Osteoblast (primary cell): Measurements from ENCODE around the gene CAVIN1. TPM values are rescaled to one million over a fixed set of nuclear protein-coding genes. Genes with fewer than 3 reads are reported as not detected.
A peak's percentile ranks its signal among the peaks of the same experiment; 100 is the strongest.
"Not testable (repeated sequence)": the region's sequence is repeated elsewhere in the genome, so short reads cannot be mapped to it uniquely, and the experiment has no call there.

ENCODE experiments used
- DNase-seq: peaks from one replicate; pipeline ENCODE4 v3.0.0; 2011; ENCODE audit warnings: low spot score, mixed read lengths; ENCODE audit not compliant: insufficient read length; ENCODE audit errors: missing footprints
- H2AFZ ChIP-seq: 2 replicates; pipeline ENCODE4 v1.6.0; 2011; ENCODE audit warnings: mild to moderate bottlenecking, low read length
- H3K27ac ChIP-seq: 2 replicates; pipeline ENCODE4 v1.5.1; 2011; ENCODE audit warnings: mild to moderate bottlenecking, low read depth, low read length, moderate library complexity
- H3K27me3 ChIP-seq: 2 replicates; pipeline ENCODE4 v1.6.0; 2012; ENCODE audit warnings: mild to moderate bottlenecking, control low read depth, inconsistent platforms, low read length, moderate library complexity; ENCODE audit not compliant: insufficient read depth
- H3K36me3 ChIP-seq: 2 replicates; pipeline ENCODE4 v1.5.1; 2011; ENCODE audit warnings: mild to moderate bottlenecking, low read length, control low read depth, moderate library complexity; ENCODE audit not compliant: insufficient read depth
- H3K4me1 ChIP-seq: 2 replicates; pipeline ENCODE4 v1.5.1; 2011; ENCODE audit warnings: mild to moderate bottlenecking, low read length, control low read depth, moderate library complexity; ENCODE audit not compliant: insufficient read depth
- H3K4me2 ChIP-seq: 2 replicates; pipeline ENCODE4 v1.6.0; 2011; ENCODE audit warnings: mild to moderate bottlenecking, low read length; ENCODE audit not compliant: insufficient read depth
- H3K4me3 ChIP-seq: fragments of 200-600 bp; sonication (generic); 3 replicates; pipeline ENCODE4 v1.5.1; 2012; ENCODE audit warnings: mild to moderate bottlenecking, low read length, inconsistent platforms; ENCODE audit not compliant: insufficient read depth
- H3K79me2 ChIP-seq: 2 replicates; pipeline ENCODE4 v1.6.0; 2012; ENCODE audit warnings: mild to moderate bottlenecking, low read length, control low read depth, inconsistent platforms; ENCODE audit not compliant: insufficient read depth
- H3K9me3 ChIP-seq: 2 replicates; pipeline ENCODE4 v1.5.1; 2011; ENCODE audit warnings: low read depth, low read length, control low read depth
- H4K20me1 ChIP-seq: 2 replicates; pipeline ENCODE4 v1.6.0; 2012; ENCODE audit warnings: mild to moderate bottlenecking, low read length, control low read depth; ENCODE audit not compliant: insufficient read depth
- total RNA-seq: library from RNA; depleted of rRNA; stranded (reverse); fragments of >200 nt; gene quantifications from 2 replicates; pipeline ENCODE4 v1.2.3, GENCODE V29; 2012
- TF ChIP-seq, protein P1 (sequence below): IDR thresholded peaks from 2 replicates; pipeline ENCODE4 v1.5.1; 2011; ENCODE audit warnings: mild to moderate bottlenecking, low read depth, low read length, moderate library complexity; ENCODE audit errors: extremely low read depth

Gene CAVIN1
- total RNA-seq, 1 donor = 988 TPM

GRCh38 chr17:42361781-42362186 lies 61.3 kb downstream of the CAVIN1 start:
- DNase-seq = no peak
- H3K79me2 ChIP-seq = peaks cover 84% of the 10 kb centered on the region
- H2AFZ ChIP-seq = no peak overlapping the region
- peaks cover 60% of the 10 kb centered on the region for H4K20me1 ChIP-seq
- H3K4me1 ChIP-seq = peaks cover 50% of the 10 kb centered on the region
- H3K4me3 ChIP-seq = no peak overlapping the region
- no peaks in the 10 kb centered on the region for H3K27me3 ChIP-seq
- no peak overlapping the region for H3K4me2 ChIP-seq
- no peak overlapping the region for H3K27ac ChIP-seq
- H3K36me3 ChIP-seq = peaks cover 8% of the 10 kb centered on the region
- no peaks in the 10 kb centered on the region for H3K9me3 ChIP-seq
- TF ChIP-seq, protein P1, sequence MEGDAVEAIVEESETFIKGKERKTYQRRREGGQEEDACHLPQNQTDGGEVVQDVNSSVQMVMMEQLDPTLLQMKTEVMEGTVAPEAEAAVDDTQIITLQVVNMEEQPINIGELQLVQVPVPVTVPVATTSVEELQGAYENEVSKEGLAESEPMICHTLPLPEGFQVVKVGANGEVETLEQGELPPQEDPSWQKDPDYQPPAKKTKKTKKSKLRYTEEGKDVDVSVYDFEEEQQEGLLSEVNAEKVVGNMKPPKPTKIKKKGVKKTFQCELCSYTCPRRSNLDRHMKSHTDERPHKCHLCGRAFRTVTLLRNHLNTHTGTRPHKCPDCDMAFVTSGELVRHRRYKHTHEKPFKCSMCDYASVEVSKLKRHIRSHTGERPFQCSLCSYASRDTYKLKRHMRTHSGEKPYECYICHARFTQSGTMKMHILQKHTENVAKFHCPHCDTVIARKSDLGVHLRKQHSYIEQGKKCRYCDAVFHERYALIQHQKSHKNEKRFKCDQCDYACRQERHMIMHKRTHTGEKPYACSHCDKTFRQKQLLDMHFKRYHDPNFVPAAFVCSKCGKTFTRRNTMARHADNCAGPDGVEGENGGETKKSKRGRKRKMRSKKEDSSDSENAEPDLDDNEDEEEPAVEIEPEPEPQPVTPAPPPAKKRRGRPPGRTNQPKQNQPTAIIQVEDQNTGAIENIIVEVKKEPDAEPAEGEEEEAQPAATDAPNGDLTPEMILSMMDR = no peak

GRCh38 chr17:42360388-42360787 lies 62.7 kb downstream of the CAVIN1 start:
- H3K9me3 ChIP-seq, H3K27me3 ChIP-seq, H3K4me3 ChIP-seq, H3K4me2 ChIP-seq, H2AFZ ChIP-seq, DNase-seq: not testable (repeated sequence)
- Histone ChIP-seq H3K4me1 (peaks cover 46% of the 10 kb centered on the region), H3K36me3 (peaks cover 12% of the 10 kb centered on the region), H3K79me2 (peaks cover 85% of the 10 kb centered on the region), H3K27ac (peak overlapping the region; percentile 1), H4K20me1 (peaks cover 55% of the 10 kb centered on the region)

DNA sequence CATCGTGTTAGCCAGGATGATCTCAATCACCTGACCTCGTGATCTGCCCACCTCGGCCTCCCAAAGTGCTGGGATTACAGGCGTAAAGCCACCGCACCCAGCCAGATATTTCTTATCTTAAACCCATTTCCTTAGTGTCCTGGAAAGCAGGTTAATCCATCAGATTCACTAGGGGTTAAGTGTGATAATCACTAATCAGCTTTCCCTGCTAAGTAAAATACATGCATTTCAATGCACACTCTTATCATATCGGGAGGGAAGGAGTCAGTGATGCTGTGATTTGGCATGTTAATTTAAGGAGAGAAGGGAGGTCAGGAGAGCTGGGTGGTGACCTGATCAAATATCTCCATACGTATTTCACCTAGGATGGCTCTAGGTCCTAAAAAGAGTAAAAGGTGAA lies 63.9 kb downstream of the CAVIN1 start:
- Histone ChIP-seq H3K36me3 (peaks cover 12% of the 10 kb centered on the region), H4K20me1 (peaks cover 50% of the 10 kb centered on the region)

GRCh38 chr17:42358434-42358833 lies 64.6 kb downstream of the CAVIN1 start:
- Histone ChIP-seq H3K36me3 (peaks cover 12% of the 10 kb centered on the region), H3K79me2 (peaks cover 89% of the 10 kb centered on the region), H3K4me2 (no peak overlapping the region), H3K27ac (no peak overlapping the region), H4K20me1 (peaks cover 48% of the 10 kb centered on the region), H3K4me3 (no peak overlapping the region), H3K4me1 (peaks cover 41% of the 10 kb centered on the region), H3K27me3 (no peaks in the 10 kb centered on the region), H2AFZ (no peak overlapping the region), H3K9me3 (no peaks in the 10 kb centered on the region)
- DNase-seq = no peak
- TF ChIP-seq, protein P1 = no peak

More for the DNA sequence above, 63.9 kb downstream of the CAVIN1 start:
- Histone ChIP-seq H3K4me1 (peaks cover 42% of the 10 kb centered on the region), H3K4me2 (no peak overlapping the region), H2AFZ (no peak overlapping the region), H3K4me3 (no peak overlapping the region), H3K79me2 (peaks cover 88% of the 10 kb centered on the region), H3K27ac (no peak overlapping the region), H3K27me3 (no peaks in the 10 kb centered on the region), H3K9me3 (no peaks in the 10 kb centered on the region)
- DNase-seq = no peak
- TF ChIP-seq, protein P1 = no peak
